K562 (cell line): ENCODE results near the gene PCED1B. TPM values are rescaled to one million over a fixed set of nuclear protein-coding genes. Genes with fewer than 3 reads are reported as not detected.

Experiments
- EGR1 ChIP-seq: fragments of 450-650 bp; conservative IDR thresholded peaks from 2 replicates; pipeline ENCODE4 v1.6.1; 2017; ENCODE audit warnings: mild to moderate bottlenecking
- ETS2 ChIP-seq: IDR thresholded peaks from 2 replicates; pipeline ENCODE4 v1.6.1; 2016; ENCODE audit warnings: borderline replicate concordance, missing genetic modification characterization, mild to moderate bottlenecking, moderate library complexity, missing compliant biosample characterization; ENCODE audit not compliant: poor library complexity, severe bottlenecking
- ETV1 ChIP-seq: fragments of 450-650 bp; conservative IDR thresholded peaks from 2 replicates; pipeline ENCODE4 v1.6.1; 2016; ENCODE audit warnings: missing genetic modification characterization, control low read depth, low read depth, missing compliant biosample characterization
- EZH2 ChIP-seq: IDR thresholded peaks from 2 replicates; pipeline ENCODE4 v1.6.1; 2012; ENCODE audit warnings: low read depth, mild to moderate bottlenecking, inconsistent platforms, low read length, borderline replicate concordance
- FOXO4 ChIP-seq: fragments of 450-650 bp; formaldehyde crosslinking; IDR thresholded peaks from 2 replicates; pipeline ENCODE4 v1.4.0; 2020; ENCODE audit warnings: mild to moderate bottlenecking, moderate library complexity
- GATAD2B ChIP-seq: fragments of 450-650 bp; IDR thresholded peaks from 2 replicates; pipeline ENCODE4 v1.6.1; 2017; ENCODE audit warnings: mild to moderate bottlenecking, borderline replicate concordance
- HIVEP1 ChIP-seq: fragments of 250-450 bp; sonication (Bioruptor Pico); IDR thresholded peaks from 2 replicates; pipeline ENCODE4 v1.4.0; 2020; ENCODE audit warnings: mild to moderate bottlenecking
- KDM2B ChIP-seq: fragments of 250-450 bp; sonication (Bioruptor Pico); IDR thresholded peaks from 2 replicates; pipeline ENCODE4 v1.8.0; 2021; ENCODE audit warnings: mild to moderate bottlenecking, moderate library complexity
- MCM3 ChIP-seq: fragments of 450-650 bp; IDR thresholded peaks from 2 replicates; pipeline ENCODE4 v1.6.1; 2016
- MECOM ChIP-seq: fragments of 250-450 bp; sonication (Bioruptor Pico); IDR thresholded peaks from 2 replicates; pipeline ENCODE4 v1.8.0; 2022; ENCODE audit warnings: inconsistent platforms
- MYC ChIP-seq, 2 experiments: fragments of 250-450 bp in 1 of 2; sonication (Bioruptor Pico) in 1 of 2; IDR thresholded peaks; 2 replicates each; pipeline versions ENCODE4 v1.5.1 to v1.6.1; 2012 to 2021; ENCODE audit warnings: low read depth in 2 of 2, borderline replicate concordance in 1 of 2, improper control_type of control experiment in 1 of 2, low read length in 1 of 2, mild to moderate bottlenecking in 1 of 2, moderate library complexity in 1 of 2
- NCOR1 ChIP-seq: fragments of 450-650 bp; IDR thresholded peaks from 2 replicates; pipeline ENCODE4 v1.6.1; 2016; ENCODE audit warnings: mild to moderate bottlenecking, moderate library complexity
- NFIX ChIP-seq: fragments of 250-450 bp; sonication (Bioruptor Pico); IDR thresholded peaks from 2 replicates; pipeline ENCODE4 v1.4.0; 2020; ENCODE audit warnings: low read depth, mild to moderate bottlenecking, moderate library complexity
- PHB2 ChIP-seq: fragments of 450-650 bp; IDR thresholded peaks from 2 replicates; pipeline ENCODE4 v1.6.1; 2017; ENCODE audit warnings: low read depth
- SLC30A9 ChIP-seq: fragments of 250-450 bp; sonication (Bioruptor Pico); IDR thresholded peaks from 2 replicates; pipeline ENCODE4 v1.8.0; 2022; ENCODE audit warnings: mild to moderate bottlenecking, moderate library complexity
- SMARCB1 ChIP-seq: IDR thresholded peaks from 2 replicates; pipeline ENCODE4 v1.6.1; 2011; ENCODE audit warnings: improper control_type of control experiment, low read depth; ENCODE audit not compliant: insufficient read length
- SOX6 ChIP-seq: fragments of 450-650 bp; IDR thresholded peaks from 2 replicates; pipeline ENCODE4 v1.6.1; 2014; ENCODE audit warnings: mild to moderate bottlenecking
- U2AF2 ChIP-seq: fragments of 200-400 bp; formaldehyde crosslinking; optimal IDR thresholded peaks from 2 replicates; pipeline ENCODE3; 2017; ENCODE audit warnings: low read depth, mild to moderate bottlenecking, low read length
- ZBTB12 ChIP-seq: fragments of 250-450 bp; sonication (Bioruptor Pico); IDR thresholded peaks from 2 replicates; pipeline ENCODE4 v1.4.0; 2020
- ZNF140 ChIP-seq: fragments of 250-450 bp; sonication (Bioruptor Pico); IDR thresholded peaks from 2 replicates; pipeline ENCODE4 v1.8.0; 2021; ENCODE audit warnings: moderate library complexity, mild to moderate bottlenecking, inconsistent platforms
- ZNF282 ChIP-seq: sonication (generic); formaldehyde crosslinking; IDR thresholded peaks from 2 replicates; pipeline ENCODE4 v1.8.1; 2023; ENCODE audit warnings: missing genetic modification reagents
- ZNF707 ChIP-seq: fragments of 250-450 bp; sonication (Bioruptor Pico); conservative IDR thresholded peaks from 2 replicates; pipeline ENCODE4 v1.8.0; 2022; ENCODE audit warnings: inconsistent platforms, mild to moderate bottlenecking, moderate library complexity
- polyA plus RNA-seq, 8 experiments: library from polyadenylated mRNA; depleted of rRNA in 4 of 8; stranded (reverse) in 5 of 8; unstranded in 3 of 8; fragments of >200 nt; fragmentation: Nextera tagmentation in 2 of 8; fragmentation: Illumina TruSeq in 1 of 8; extraction: Ambion mirVana in 2 of 8; extraction: Trizol in 1 of 8; gene quantifications; 2 replicates each; pipeline versions ENCODE4 v1.2.1 to v1.2.3, GENCODE V29; 2011 to 2014; ENCODE audit warnings: inconsistent platforms in 1 of 8, missing spikeins in 1 of 8
- total RNA-seq, 7 experiments: library from RNA; depleted of rRNA in 6 of 7; stranded (reverse); fragments of >200 nt in 6 of 7; fragmentation: Illumina TruSeq in 2 of 7; extraction: Trizol in 2 of 7; gene quantifications; 2 replicates each; pipeline versions ENCODE4 v1.2.1 to v1.2.3, GENCODE V29; 2011 to 2021; ENCODE audit warnings: low replicate concordance in 1 of 7
- TF ChIP-seq, protein P1 (sequence below), 2 experiments: fragments of 450-650 bp; IDR thresholded peaks; 2 replicates each; pipeline ENCODE4 v1.6.1; 2018; ENCODE audit warnings: mild to moderate bottlenecking in 2 of 2, low read depth in 1 of 2; ENCODE audit not compliant: partially characterized antibody in 2 of 2

The PCED1B gene
- total and polyA plus RNA-seq, 9 of the 15 experiments (the other 6 are each of a cell fraction or from before 2014, with no cell fraction given), result 1.2 to 9.3 (median 2.5) TPM

GRCh38 chr12:47249719-47250357, 170.4 kb downstream of the PCED1B start (continued):
- TF ChIP-seq, protein P1, sequence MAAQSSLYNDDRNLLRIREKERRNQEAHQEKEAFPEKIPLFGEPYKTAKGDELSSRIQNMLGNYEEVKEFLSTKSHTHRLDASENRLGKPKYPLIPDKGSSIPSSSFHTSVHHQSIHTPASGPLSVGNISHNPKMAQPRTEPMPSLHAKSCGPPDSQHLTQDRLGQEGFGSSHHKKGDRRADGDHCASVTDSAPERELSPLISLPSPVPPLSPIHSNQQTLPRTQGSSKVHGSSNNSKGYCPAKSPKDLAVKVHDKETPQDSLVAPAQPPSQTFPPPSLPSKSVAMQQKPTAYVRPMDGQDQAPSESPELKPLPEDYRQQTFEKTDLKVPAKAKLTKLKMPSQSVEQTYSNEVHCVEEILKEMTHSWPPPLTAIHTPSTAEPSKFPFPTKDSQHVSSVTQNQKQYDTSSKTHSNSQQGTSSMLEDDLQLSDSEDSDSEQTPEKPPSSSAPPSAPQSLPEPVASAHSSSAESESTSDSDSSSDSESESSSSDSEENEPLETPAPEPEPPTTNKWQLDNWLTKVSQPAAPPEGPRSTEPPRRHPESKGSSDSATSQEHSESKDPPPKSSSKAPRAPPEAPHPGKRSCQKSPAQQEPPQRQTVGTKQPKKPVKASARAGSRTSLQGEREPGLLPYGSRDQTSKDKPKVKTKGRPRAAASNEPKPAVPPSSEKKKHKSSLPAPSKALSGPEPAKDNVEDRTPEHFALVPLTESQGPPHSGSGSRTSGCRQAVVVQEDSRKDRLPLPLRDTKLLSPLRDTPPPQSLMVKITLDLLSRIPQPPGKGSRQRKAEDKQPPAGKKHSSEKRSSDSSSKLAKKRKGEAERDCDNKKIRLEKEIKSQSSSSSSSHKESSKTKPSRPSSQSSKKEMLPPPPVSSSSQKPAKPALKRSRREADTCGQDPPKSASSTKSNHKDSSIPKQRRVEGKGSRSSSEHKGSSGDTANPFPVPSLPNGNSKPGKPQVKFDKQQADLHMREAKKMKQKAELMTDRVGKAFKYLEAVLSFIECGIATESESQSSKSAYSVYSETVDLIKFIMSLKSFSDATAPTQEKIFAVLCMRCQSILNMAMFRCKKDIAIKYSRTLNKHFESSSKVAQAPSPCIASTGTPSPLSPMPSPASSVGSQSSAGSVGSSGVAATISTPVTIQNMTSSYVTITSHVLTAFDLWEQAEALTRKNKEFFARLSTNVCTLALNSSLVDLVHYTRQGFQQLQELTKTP (IDR thresholded peaks at IDR 0.05; ENCODE audit: low read depth in 1 of 2, partially characterized antibody in 2 of 2), result peak in 1 of 2 experiments; percentile 68
- TF ChIP-seq MYC (IDR thresholded peaks at IDR 0.05; ENCODE audit: low read depth, low read length), result no peak
- TF ChIP-seq MYC (CRISPR knock-in tag; IDR thresholded peaks at IDR 0.05; ENCODE audit: borderline replicate concordance, low read depth), result no peak
- TF ChIP-seq MECOM (CRISPR knock-in tag), result no peak
- no peak for TF ChIP-seq PHB2
- 0 out of 2 replicates have a peak, but pooled peaks have one; percentile 28 for TF ChIP-seq NFIX
- TF ChIP-seq GATAD2B, result peak; percentile 42; the same call in 1 of the 2 replicates
- TF ChIP-seq SMARCB1, result no peak
- TF ChIP-seq MCM3, result no peak
- TF ChIP-seq FOXO4 (CRISPR knock-in tag), result no peak
- no peak for TF ChIP-seq U2AF2
- TF ChIP-seq SLC30A9 (CRISPR knock-in tag), result no peak
- TF ChIP-seq SOX6, result 0 out of 2 replicates have a peak, but pooled peaks have one; percentile 24
- peak; percentile 41 for TF ChIP-seq ETV1 (tag)
- TF ChIP-seq ZNF140 (CRISPR knock-in tag), result no peak
- no peak for TF ChIP-seq ZNF282 (CRISPR knock-in tag)
- TF ChIP-seq KDM2B (CRISPR knock-in tag), result no peak
- TF ChIP-seq ZBTB12 (CRISPR knock-in tag), result no peak
- TF ChIP-seq HIVEP1 (CRISPR knock-in tag), result 0 out of 2 replicates have a peak, but pooled peaks have one; percentile 32
- no peak for TF ChIP-seq EGR1
- no peak for TF ChIP-seq EZH2
- TF ChIP-seq ZNF707 (CRISPR knock-in tag), result no peak
- no peak for TF ChIP-seq ETS2 (tag)
- peak; percentile 66 for TF ChIP-seq NCOR1
